HCT116 (cell line): Measurements from ENCODE around the gene SNAP29.

ENCODE experiments used
- EZH2phosphoT487 ChIP-seq: fragments of 200-600 bp; IDR thresholded peaks from 2 replicates; pipeline ENCODE4 v1.6.1; 2018; ENCODE audit warnings: antibody characterized with exemption, borderline replicate concordance
- JUND ChIP-seq: IDR thresholded peaks from 2 replicates; pipeline ENCODE4 v1.6.1; 2012
- POLR2A ChIP-seq: IDR thresholded peaks from 2 replicates; pipeline ENCODE4 v1.7.0; 2011; ENCODE audit warnings: borderline replicate concordance; ENCODE audit not compliant: insufficient read depth, insufficient read length; ENCODE audit errors: extremely low read depth
- POLR2AphosphoS5 ChIP-seq: IDR thresholded peaks from 2 replicates; pipeline ENCODE4 v1.6.1; 2011; ENCODE audit warnings: mild to moderate bottlenecking, low read depth, low read length, moderate library complexity
- RAD21 ChIP-seq: IDR thresholded peaks from 2 replicates; pipeline ENCODE4 v1.6.1; 2012; ENCODE audit warnings: low read depth, mild to moderate bottlenecking
- SIN3A ChIP-seq: IDR thresholded peaks from 2 replicates; pipeline ENCODE4 v1.6.1; 2012; ENCODE audit warnings: low read depth
- SRF ChIP-seq: IDR thresholded peaks from 2 replicates; pipeline ENCODE4 v1.6.1; 2012; ENCODE audit warnings: low read depth
- TF ChIP-seq, protein P1 (sequence below): IDR thresholded peaks from 2 replicates; pipeline ENCODE4 v1.6.1; 2012
- TF ChIP-seq, protein P2 (sequence below), 3 experiments: fragments of 200-600 bp in 1 of 3; sonication (generic) in 1 of 3; IDR thresholded peaks in 2 of 3; conservative IDR thresholded peaks in 1 of 3; 2 replicates each; pipeline ENCODE4 v1.5.1; 2012 to 2017; ENCODE audit warnings: low read depth in 2 of 3, low read length in 2 of 3, antibody characterized with exemption in 1 of 3, borderline replicate concordance in 1 of 3, control low read depth in 1 of 3, mild to moderate bottlenecking in 1 of 3, mixed read lengths in 1 of 3, mixed run types in 1 of 3, moderate library complexity in 1 of 3; ENCODE audit not compliant: insufficient read depth in 1 of 3
- TF ChIP-seq, protein P3 (sequence below): IDR thresholded peaks from 2 replicates; pipeline ENCODE4 v1.6.1; 2012
- TF ChIP-seq, protein P4 (sequence below): IDR thresholded peaks from 2 replicates; pipeline ENCODE4 v1.6.1; 2011; ENCODE audit warnings: mild to moderate bottlenecking, low read length, moderate library complexity; ENCODE audit not compliant: insufficient replicate concordance; ENCODE audit errors: extremely low read depth

DNA sequence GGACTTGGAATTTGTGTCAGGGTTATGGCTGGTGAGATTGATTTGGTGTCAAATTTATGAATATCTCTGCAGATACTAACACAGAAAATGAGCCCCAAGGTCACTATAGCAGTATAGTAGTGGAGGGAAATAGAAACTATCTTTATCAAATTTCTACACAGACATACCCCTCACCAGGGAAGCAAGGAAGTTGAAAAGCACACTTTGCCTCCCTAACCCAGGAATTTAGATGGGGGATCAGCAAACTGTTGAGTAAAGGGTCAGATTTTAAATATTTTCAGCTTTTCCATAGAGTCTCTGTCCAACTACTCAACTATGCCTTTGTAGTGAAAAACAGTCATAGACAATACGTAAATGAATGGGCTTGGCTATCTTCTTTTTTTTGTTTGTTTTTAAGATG, 71.2 kb downstream of the SNAP29 start:
- no peak for TF ChIP-seq EZH2phosphoT487
- TF ChIP-seq, protein P1, sequence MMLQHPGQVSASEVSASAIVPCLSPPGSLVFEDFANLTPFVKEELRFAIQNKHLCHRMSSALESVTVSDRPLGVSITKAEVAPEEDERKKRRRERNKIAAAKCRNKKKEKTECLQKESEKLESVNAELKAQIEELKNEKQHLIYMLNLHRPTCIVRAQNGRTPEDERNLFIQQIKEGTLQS = no peak
- TF ChIP-seq JUND = no peak
- TF ChIP-seq, protein P2, sequence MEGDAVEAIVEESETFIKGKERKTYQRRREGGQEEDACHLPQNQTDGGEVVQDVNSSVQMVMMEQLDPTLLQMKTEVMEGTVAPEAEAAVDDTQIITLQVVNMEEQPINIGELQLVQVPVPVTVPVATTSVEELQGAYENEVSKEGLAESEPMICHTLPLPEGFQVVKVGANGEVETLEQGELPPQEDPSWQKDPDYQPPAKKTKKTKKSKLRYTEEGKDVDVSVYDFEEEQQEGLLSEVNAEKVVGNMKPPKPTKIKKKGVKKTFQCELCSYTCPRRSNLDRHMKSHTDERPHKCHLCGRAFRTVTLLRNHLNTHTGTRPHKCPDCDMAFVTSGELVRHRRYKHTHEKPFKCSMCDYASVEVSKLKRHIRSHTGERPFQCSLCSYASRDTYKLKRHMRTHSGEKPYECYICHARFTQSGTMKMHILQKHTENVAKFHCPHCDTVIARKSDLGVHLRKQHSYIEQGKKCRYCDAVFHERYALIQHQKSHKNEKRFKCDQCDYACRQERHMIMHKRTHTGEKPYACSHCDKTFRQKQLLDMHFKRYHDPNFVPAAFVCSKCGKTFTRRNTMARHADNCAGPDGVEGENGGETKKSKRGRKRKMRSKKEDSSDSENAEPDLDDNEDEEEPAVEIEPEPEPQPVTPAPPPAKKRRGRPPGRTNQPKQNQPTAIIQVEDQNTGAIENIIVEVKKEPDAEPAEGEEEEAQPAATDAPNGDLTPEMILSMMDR (IDR thresholded peaks at IDR 0.05 in 2 of 3, conservative IDR thresholded peaks at IDR 0.05 in 1 of 3; ENCODE audit: borderline replicate concordance in 1 of 3, insufficient read depth in 1 of 3, low read depth in 2 of 3, low read length in 2 of 3) = no peak
- no peak for TF ChIP-seq RAD21
- TF ChIP-seq, protein P3, sequence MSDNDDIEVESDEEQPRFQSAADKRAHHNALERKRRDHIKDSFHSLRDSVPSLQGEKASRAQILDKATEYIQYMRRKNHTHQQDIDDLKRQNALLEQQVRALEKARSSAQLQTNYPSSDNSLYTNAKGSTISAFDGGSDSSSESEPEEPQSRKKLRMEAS = no peak
- no peak for TF ChIP-seq POLR2AphosphoS5
- no peak for TF ChIP-seq POLR2A
- TF ChIP-seq SRF = no peak
- TF ChIP-seq, protein P4, sequence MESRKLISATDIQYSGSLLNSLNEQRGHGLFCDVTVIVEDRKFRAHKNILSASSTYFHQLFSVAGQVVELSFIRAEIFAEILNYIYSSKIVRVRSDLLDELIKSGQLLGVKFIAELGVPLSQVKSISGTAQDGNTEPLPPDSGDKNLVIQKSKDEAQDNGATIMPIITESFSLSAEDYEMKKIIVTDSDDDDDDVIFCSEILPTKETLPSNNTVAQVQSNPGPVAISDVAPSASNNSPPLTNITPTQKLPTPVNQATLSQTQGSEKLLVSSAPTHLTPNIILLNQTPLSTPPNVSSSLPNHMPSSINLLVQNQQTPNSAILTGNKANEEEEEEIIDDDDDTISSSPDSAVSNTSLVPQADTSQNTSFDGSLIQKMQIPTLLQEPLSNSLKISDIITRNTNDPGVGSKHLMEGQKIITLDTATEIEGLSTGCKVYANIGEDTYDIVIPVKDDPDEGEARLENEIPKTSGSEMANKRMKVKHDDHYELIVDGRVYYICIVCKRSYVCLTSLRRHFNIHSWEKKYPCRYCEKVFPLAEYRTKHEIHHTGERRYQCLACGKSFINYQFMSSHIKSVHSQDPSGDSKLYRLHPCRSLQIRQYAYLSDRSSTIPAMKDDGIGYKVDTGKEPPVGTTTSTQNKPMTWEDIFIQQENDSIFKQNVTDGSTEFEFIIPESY = no peak
- TF ChIP-seq SIN3A = no peak
